Tibial nerve (tissue), 3 donors: Measurements from ENCODE around the gene CARD16.

ENCODE experiments used
- CTCF ChIP-seq, 5 experiments: fragments of 200-600 bp in 3 of 5; fragments of 450-650 bp in 2 of 5; sonication (generic) in 3 of 5; IDR thresholded peaks; one replicate each; pipeline ENCODE4 v1.5.1; 2016 to 2019; ENCODE audit warnings: antibody characterized with exemption in 5 of 5, mild to moderate bottlenecking in 3 of 5, moderate library complexity in 2 of 5
- POLR2A ChIP-seq, 2 donors: fragments of 450-650 bp; IDR thresholded peaks; one replicate each; pipeline ENCODE4 v1.6.1; 2017; ENCODE audit warnings: antibody characterized with exemption in 2 of 2, mild to moderate bottlenecking in 2 of 2, moderate library complexity in 2 of 2

GRCh38 chr11:105074166-105074530 lies 29.0 kb upstream of the CARD16 start:
- TF ChIP-seq CTCF (IDR thresholded peaks at IDR 0.05) (no peak), POLR2A (IDR thresholded peaks at IDR 0.05) (no peak)
